K562 (cell line): Measurements from ENCODE around the gene KLK3. TPM values are rescaled to one million over a fixed set of nuclear protein-coding genes. Genes with fewer than 3 reads are reported as not detected.

Source experiments
- ADNP ChIP-seq: fragments of 200-800 bp; sonication (Bioruptor generic); IDR thresholded peaks from 2 replicates; pipeline ENCODE4 v1.6.1; 2016; ENCODE audit warnings: missing genetic modification characterization, missing compliant biosample characterization
- BHLHE40 ChIP-seq: IDR thresholded peaks from 2 replicates; pipeline ENCODE4 v1.6.1; 2011; ENCODE audit warnings: low read length, improper control_type of control experiment
- E2F5 ChIP-seq: sonication (generic); formaldehyde crosslinking; IDR thresholded peaks from 2 replicates; pipeline ENCODE4 v1.8.0; 2022; ENCODE audit warnings: mild to moderate bottlenecking, missing genetic modification reagents
- ELF2 ChIP-seq: fragments of 250-450 bp; sonication (Bioruptor Pico); IDR thresholded peaks from 2 replicates; pipeline ENCODE4 v1.5.0; 2021; ENCODE audit warnings: mild to moderate bottlenecking
- FOXK1 ChIP-seq: sonication (generic); formaldehyde crosslinking; IDR thresholded peaks from 2 replicates; pipeline ENCODE4 v1.8.0; 2022; ENCODE audit warnings: missing genetic modification reagents, mild to moderate bottlenecking, borderline replicate concordance
- GATAD2A ChIP-seq: fragments of 450-650 bp; IDR thresholded peaks from 2 replicates; pipeline ENCODE4 v1.6.1; 2017
- GTF2E2 ChIP-seq: fragments of 200-800 bp; sonication (Bioruptor generic); IDR thresholded peaks from 2 replicates; pipeline ENCODE4 v1.6.1; 2016; ENCODE audit warnings: missing genetic modification characterization, missing compliant biosample characterization
- GTF2F1 ChIP-seq: IDR thresholded peaks from 2 replicates; pipeline ENCODE4 v1.6.1; 2011; ENCODE audit warnings: low read depth, low read length, improper control_type of control experiment
- HIVEP1 ChIP-seq: fragments of 250-450 bp; sonication (Bioruptor Pico); IDR thresholded peaks from 2 replicates; pipeline ENCODE4 v1.4.0; 2020; ENCODE audit warnings: mild to moderate bottlenecking
- KAT8 ChIP-seq: fragments of 450-650 bp; IDR thresholded peaks from 2 replicates; pipeline ENCODE4 v1.6.1; 2016; ENCODE audit warnings: low read depth, mild to moderate bottlenecking
- NCOA4 ChIP-seq: fragments of 450-650 bp; IDR thresholded peaks from 2 replicates; pipeline ENCODE4 v1.6.1; 2018; ENCODE audit warnings: mild to moderate bottlenecking; ENCODE audit not compliant: partially characterized antibody
- POLR2H ChIP-seq: IDR thresholded peaks from 2 replicates; pipeline ENCODE4 v1.6.1; 2016; ENCODE audit warnings: missing genetic modification characterization, low read depth, mild to moderate bottlenecking, control low read depth, missing compliant biosample characterization, moderate library complexity
- PRPF4 ChIP-seq: fragments of 200-400 bp; formaldehyde crosslinking; IDR thresholded peaks from one replicate; pipeline ENCODE4 v1.6.1; 2017; ENCODE audit warnings: low read length, low read depth, mild to moderate bottlenecking; ENCODE audit not compliant: insufficient read depth, poor library complexity, severe bottlenecking
- PTBP1 ChIP-seq: fragments of 200-400 bp; formaldehyde crosslinking; IDR thresholded peaks from 2 replicates; pipeline ENCODE4 v1.6.1; 2017; ENCODE audit warnings: low read depth, low read length
- PYGO2 ChIP-seq: fragments of 450-650 bp; IDR thresholded peaks from 2 replicates; pipeline ENCODE4 v1.6.1; 2016; ENCODE audit warnings: mild to moderate bottlenecking, missing genetic modification characterization, moderate library complexity, missing compliant biosample characterization
- SIRT6 ChIP-seq: IDR thresholded peaks from one replicate; pipeline ENCODE4 v1.6.1; 2012; ENCODE audit warnings: low read depth, mild to moderate bottlenecking, control low read depth, inconsistent platforms, low read length, moderate library complexity
- SMAD4 ChIP-seq: fragments of 250-450 bp; sonication (Bioruptor Pico); conservative IDR thresholded peaks from 2 replicates; pipeline ENCODE4 v1.8.0; 2021; ENCODE audit warnings: inconsistent platforms, mild to moderate bottlenecking, moderate library complexity
- SMARCE1 ChIP-seq: fragments of 450-650 bp; IDR thresholded peaks from 2 replicates; pipeline ENCODE4 v1.7.1; 2016; ENCODE audit warnings: mild to moderate bottlenecking
- SRSF7 ChIP-seq: fragments of 200-400 bp; formaldehyde crosslinking; optimal IDR thresholded peaks from 2 replicates; pipeline ENCODE3; 2017; ENCODE audit warnings: mild to moderate bottlenecking, low read depth, low read length
- TCF3 ChIP-seq: sonication (generic); formaldehyde crosslinking; IDR thresholded peaks from 2 replicates; pipeline ENCODE4 v1.4.0; 2020; ENCODE audit warnings: mild to moderate bottlenecking, missing genetic modification reagents
- TCF7 ChIP-seq: sonication (generic); IDR thresholded peaks from 2 replicates; pipeline ENCODE4 v1.6.1; 2016; ENCODE audit warnings: antibody characterized with exemption, borderline replicate concordance
- TEAD2 ChIP-seq: fragments of 450-650 bp; IDR thresholded peaks from 2 replicates; pipeline ENCODE4 v1.6.1; 2016; ENCODE audit warnings: missing genetic modification characterization, control low read depth, missing compliant biosample characterization
- ZNF140 ChIP-seq: fragments of 250-450 bp; sonication (Bioruptor Pico); IDR thresholded peaks from 2 replicates; pipeline ENCODE4 v1.8.0; 2021; ENCODE audit warnings: moderate library complexity, mild to moderate bottlenecking, inconsistent platforms
- ZNF174 ChIP-seq: fragments of 250-450 bp; sonication (Bioruptor Pico); IDR thresholded peaks from 2 replicates; pipeline ENCODE4 v1.4.0; 2020; ENCODE audit warnings: mild to moderate bottlenecking
- ZNF444 ChIP-seq: fragments of 250-450 bp; sonication (Bioruptor Pico); IDR thresholded peaks from 2 replicates; pipeline ENCODE4 v1.4.0; 2020; ENCODE audit warnings: mild to moderate bottlenecking, moderate library complexity
- polyA plus RNA-seq, 8 experiments: library from polyadenylated mRNA; depleted of rRNA in 4 of 8; stranded (reverse) in 5 of 8; unstranded in 3 of 8; fragments of >200 nt; fragmentation: Nextera tagmentation in 2 of 8; fragmentation: Illumina TruSeq in 1 of 8; extraction: Ambion mirVana in 2 of 8; extraction: Trizol in 1 of 8; gene quantifications; 2 replicates each; pipeline versions ENCODE4 v1.2.1 to v1.2.3, GENCODE V29; 2011 to 2014; ENCODE audit warnings: inconsistent platforms in 1 of 8, missing spikeins in 1 of 8
- total RNA-seq, 7 experiments: library from RNA; depleted of rRNA in 6 of 7; stranded (reverse); fragments of >200 nt in 6 of 7; fragmentation: Illumina TruSeq in 2 of 7; extraction: Trizol in 2 of 7; gene quantifications; 2 replicates each; pipeline versions ENCODE4 v1.2.1 to v1.2.3, GENCODE V29; 2011 to 2021; ENCODE audit warnings: low replicate concordance in 1 of 7
- TF ChIP-seq, protein P1 (sequence below): sonication (generic); formaldehyde crosslinking; IDR thresholded peaks from 2 replicates; pipeline ENCODE4 v1.8.1; 2023; ENCODE audit warnings: mild to moderate bottlenecking, missing genetic modification reagents
- TF ChIP-seq, protein P2 (sequence below): sonication (generic); formaldehyde crosslinking; IDR thresholded peaks from 2 replicates; pipeline ENCODE4 v1.9.0; 2022; ENCODE audit warnings: mild to moderate bottlenecking, missing genetic modification reagents
- TF ChIP-seq, protein P3 (sequence below): fragments of 450-650 bp; IDR thresholded peaks from 2 replicates; pipeline ENCODE4 v1.6.1; 2016

Gene KLK3
- total and polyA plus RNA-seq, 9 of the 15 experiments (the other 6 are each of a cell fraction or from before 2014, with no cell fraction given), result not detected

- no peak for TF ChIP-seq ELF2 (CRISPR knock-in tag)
- TF ChIP-seq, protein P1, sequence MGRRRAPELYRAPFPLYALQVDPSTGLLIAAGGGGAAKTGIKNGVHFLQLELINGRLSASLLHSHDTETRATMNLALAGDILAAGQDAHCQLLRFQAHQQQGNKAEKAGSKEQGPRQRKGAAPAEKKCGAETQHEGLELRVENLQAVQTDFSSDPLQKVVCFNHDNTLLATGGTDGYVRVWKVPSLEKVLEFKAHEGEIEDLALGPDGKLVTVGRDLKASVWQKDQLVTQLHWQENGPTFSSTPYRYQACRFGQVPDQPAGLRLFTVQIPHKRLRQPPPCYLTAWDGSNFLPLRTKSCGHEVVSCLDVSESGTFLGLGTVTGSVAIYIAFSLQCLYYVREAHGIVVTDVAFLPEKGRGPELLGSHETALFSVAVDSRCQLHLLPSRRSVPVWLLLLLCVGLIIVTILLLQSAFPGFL (CRISPR knock-in tag), result no peak
- no peak for TF ChIP-seq TCF7
- TF ChIP-seq TCF3 (CRISPR knock-in tag), result no peak
- TF ChIP-seq FOXK1, result no peak
- TF ChIP-seq, protein P2, sequence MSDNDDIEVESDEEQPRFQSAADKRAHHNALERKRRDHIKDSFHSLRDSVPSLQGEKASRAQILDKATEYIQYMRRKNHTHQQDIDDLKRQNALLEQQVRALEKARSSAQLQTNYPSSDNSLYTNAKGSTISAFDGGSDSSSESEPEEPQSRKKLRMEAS, result peak; percentile 28; the same call in 1 of the 2 replicates
- TF ChIP-seq PTBP1, result no peak
- TF ChIP-seq ZNF444 (CRISPR knock-in tag), result no peak
- no peak for TF ChIP-seq SRSF7
- no peak for TF ChIP-seq E2F5 (CRISPR knock-in tag)
- TF ChIP-seq ZNF174, result no peak
- no peak for TF ChIP-seq POLR2H (tag)
- TF ChIP-seq SIRT6, result no peak
- TF ChIP-seq NCOA4, result no peak
- no peak for TF ChIP-seq PYGO2 (tag)
- no peak for TF ChIP-seq SMARCE1
- TF ChIP-seq BHLHE40, result 0 out of 2 replicates have a peak, but pooled peaks have one; percentile 45
- no peak for TF ChIP-seq SMAD4 (CRISPR knock-in tag)
- TF ChIP-seq ZNF140 (CRISPR knock-in tag), result no peak
- TF ChIP-seq HIVEP1 (CRISPR knock-in tag), result no peak
- TF ChIP-seq GTF2F1, result no peak
- TF ChIP-seq KAT8, result no peak
- no peak for TF ChIP-seq GATAD2A
- TF ChIP-seq, protein P3, sequence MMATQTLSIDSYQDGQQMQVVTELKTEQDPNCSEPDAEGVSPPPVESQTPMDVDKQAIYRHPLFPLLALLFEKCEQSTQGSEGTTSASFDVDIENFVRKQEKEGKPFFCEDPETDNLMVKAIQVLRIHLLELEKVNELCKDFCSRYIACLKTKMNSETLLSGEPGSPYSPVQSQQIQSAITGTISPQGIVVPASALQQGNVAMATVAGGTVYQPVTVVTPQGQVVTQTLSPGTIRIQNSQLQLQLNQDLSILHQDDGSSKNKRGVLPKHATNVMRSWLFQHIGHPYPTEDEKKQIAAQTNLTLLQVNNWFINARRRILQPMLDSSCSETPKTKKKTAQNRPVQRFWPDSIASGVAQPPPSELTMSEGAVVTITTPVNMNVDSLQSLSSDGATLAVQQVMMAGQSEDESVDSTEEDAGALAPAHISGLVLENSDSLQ, result no peak
- no peak for TF ChIP-seq PRPF4
- TF ChIP-seq TEAD2 (tag), result no peak
- TF ChIP-seq ADNP (tag), result no peak
- no peak for TF ChIP-seq GTF2E2 (tag)
These were observed 38.5 kb downstream of the KLK3 start (continued) for GRCh38 chr19:50893047-50893736.
